Midbrain (tissue), 1 donor: ENCODE data around the gene LYSMD4.

Source experiments
- DNase-seq: peaks from one replicate; lab custom pipeline; 2025; lab: John Stamatoyannopoulos, UW

Gene LYSMD4

DNA sequence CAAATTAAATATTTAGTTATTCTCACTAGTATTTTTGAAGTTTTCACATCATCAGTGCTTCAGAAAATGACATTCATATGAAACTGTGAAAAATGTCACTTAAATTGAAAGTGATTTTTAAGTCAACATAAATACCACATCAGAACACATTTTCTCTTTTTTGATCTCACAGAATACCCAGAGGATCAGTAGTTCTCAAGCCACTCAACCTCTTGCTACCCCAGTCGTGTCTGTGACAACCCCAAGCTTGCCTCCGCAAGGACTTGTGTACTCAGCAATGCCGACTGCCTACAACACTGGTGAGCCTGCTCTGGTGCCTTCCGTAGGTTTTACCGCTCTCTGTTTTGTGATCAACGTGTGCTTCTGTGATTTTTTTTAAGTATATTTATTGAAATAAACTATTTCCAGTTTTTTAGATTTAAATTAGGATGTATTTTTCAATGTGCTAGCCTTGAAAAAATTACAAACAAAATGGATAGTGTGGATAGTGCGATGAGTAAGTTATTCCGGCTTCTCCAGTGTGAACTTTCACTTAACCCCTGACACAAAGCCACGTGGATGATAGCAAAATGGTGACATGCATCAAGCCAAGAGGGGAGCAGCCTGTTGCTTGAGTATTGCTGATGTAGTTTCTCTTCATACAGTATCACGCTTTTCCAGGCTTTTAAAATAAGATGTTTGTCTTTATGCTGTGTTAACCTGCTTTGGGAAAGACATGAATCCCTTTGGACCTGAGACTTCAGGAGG lies 26.5 kb downstream of the LYSMD4 start:
- no peak for DNase-seq

GRCh38 chr15:99704444-99704838 lies 28.8 kb downstream of the LYSMD4 start:
- DNase-seq: peak; percentile 91

GRCh38 chr15:99703603-99704443 lies 29.4 kb downstream of the LYSMD4 start:
- DNase-seq: peak; percentile 40

DNA sequence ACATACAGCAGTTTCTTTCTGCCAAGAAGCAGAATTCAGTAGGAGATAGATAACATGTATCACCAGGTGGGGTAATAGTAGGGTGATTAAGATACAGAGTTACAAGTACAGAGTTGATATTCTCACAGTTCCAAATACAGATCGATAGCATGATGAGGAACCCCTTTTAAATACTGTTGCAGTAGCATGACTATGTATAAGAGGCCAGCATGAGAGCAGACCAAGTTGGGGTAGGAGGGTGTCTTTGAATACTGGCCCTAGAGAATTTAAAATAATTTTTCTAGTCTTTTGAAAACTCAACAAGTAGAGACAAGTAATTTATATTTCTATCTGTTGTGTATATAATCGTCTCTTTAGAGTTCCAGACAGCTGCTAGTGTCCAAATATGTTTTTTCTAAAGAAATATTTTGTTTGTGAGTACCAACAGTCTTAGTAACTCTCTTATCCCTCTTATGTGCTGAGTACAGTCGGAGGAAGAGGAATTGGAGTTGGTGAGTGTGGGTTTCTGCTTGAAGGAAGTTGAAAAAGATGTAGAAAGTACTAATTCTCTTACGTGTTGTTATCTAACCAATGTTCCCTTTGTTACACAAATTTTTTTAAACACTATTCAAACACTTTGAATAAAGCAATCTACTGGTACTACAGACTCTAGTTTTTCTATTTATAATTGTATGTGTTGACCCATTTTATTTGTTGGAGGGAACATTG lies 30.2 kb downstream of the LYSMD4 start:
- peak; percentile 19 for DNase-seq

DNA sequence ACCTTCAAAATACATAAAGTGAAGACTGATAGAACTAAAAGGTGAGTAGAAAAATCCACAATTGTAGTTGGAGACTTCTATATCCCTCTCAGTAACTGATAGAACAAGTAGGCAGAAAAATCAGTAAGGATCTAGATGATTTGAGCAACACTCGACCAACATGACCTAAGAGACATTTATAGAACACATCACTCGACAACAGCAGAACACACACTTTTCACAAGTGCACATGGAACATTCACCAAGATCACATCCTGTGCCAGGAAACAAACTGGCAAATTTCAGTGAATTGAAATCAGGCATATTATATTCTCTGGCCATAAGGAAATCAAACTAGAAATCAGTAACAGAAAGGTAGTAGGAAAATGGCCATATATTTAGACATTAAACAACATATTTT lies 37.1 kb downstream of the LYSMD4 start:
- no peak for DNase-seq

GRCh38 chr15:99692825-99693224 lies 40.4 kb downstream of the LYSMD4 start:
- DNase-seq: no peak

DNA sequence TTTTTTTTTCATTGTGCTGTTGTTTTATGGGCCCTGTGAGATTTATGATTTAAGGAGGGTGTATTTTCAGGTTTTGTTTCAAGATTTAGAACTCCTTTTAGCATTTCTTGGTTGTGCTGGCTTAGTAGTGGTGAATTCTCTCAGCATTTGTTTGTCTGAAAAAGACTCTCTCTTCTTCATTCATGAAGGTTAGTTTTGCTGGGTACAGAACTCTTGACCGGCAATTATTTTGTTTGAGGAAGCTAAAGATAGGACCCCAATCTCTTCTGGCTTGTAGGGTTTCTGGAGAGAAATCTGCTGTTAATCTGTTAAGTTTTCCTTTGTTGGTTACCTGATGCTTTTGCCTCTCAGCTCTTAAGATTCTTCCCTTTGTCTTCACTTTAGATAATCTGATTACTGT lies 46.9 kb downstream of the LYSMD4 start:
- no peak for DNase-seq

DNA sequence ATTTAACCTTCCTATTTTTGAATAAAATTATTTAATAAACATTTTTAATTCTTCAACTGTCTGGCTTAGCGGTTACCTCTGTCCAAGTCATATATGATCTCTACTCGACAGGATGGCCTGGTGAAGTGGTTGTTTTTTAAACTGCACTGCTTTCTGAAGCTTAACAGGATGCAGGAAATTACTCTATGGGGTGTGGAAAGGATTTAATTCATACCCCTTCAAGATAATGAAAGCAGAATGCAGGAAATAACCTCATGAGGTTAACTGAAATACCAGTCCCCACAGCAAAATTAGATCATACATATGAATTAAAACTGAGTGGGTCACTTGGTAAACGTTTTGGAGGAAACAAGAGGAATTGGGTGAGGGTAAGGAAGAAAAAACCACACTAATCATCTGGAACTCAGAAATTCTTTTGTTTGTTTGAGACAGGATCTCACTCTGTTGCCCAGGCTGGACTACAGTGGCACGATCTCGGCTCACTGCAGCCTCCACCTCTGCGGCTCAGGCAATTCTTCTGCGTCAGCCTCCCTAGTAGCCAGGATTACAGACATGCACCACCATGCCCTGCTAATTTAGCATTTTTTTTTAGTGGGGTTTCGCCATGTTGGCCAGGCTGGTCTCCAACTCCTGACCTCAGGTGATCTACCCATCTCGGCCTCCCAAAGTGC lies 50.1 kb downstream of the LYSMD4 start:
- DNase-seq: no peak

DNA sequence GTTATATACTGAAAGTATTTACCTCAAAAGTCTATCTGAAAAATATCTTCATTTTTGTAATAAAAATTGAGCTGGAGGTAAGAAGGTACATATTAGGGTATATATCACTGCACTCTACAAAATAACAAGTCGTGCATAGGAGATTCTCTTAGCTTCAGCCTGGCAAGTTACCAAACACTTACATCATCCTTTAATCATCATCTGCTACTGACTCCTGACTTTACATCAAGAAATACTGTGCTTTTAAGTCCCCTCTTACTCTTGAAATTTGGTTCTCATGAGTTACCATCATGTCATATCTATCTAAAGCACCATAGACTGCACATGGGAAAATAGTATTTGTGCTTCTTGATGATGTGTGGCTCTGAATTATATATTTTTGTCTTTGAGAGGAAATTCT lies 50.8 kb downstream of the LYSMD4 start:
- DNase-seq: no peak

DNA sequence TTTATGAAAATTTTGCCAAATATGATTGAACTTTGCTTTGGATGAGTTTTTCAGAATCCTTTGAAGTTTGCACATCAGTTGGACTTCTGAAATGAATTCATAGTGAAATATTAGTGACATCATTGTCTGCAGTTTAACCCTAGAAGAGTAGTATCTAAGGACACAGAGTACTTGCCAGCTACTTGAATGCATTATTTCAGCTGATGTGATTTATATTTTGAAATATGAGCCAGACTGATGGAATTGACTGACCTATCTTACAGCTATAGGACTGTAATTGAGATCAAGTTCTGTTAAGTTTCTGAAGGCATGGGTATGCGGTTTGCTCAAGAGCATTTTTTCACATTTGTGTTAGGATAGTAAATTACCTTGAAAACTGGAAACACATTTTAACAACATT lies 51.2 kb downstream of the LYSMD4 start:
- DNase-seq: no peak

DNA sequence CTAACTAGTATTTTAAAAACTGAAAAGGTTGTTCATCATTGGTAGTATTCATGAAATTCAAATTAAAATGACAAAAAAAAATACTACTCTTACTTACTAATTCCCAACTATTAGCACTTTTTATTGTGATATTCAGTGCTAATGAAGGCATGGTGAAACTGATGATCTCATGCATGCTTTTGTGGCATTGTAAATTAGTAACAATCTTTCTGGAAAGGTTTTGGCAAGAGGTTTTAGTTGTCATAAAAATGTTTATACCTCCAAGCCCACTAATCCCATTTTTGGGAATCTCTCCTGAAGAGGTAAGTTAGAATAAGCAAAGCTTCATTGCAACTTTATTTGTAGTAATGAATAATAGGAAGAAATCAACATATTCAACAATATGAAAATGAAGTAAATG lies 53.0 kb downstream of the LYSMD4 start:
- no peak for DNase-seq

GRCh38 chr15:99677540-99678134 lies 55.6 kb downstream of the LYSMD4 start:
- DNase-seq: no peak
